ENCODE data around the gene ABCA3.

ABCA3 gene

GRCh38 chr16:2331199-2331930 lies 9.2 kb downstream of the ABCA3 start:
- Histone ChIP-seq H3K4me3 (replicated peaks; ENCODE audit: insufficient read depth, low read length) (no peak overlapping the region), H3K27ac (replicated peaks) (no peak overlapping the region), H3K27me3 (ENCODE audit: insufficient read depth, poor library complexity, severe bottlenecking) (peaks cover 5% of the 10 kb centered on the region)
- DNase-seq (ENCODE audit: low read depth in 1 of 2, low spot score in 1 of 2), result no peak
- TF ChIP-seq SPI1 (IDR thresholded peaks at IDR 0.05; ENCODE audit: borderline replicate concordance, low read depth), result no peak
- TF ChIP-seq GABPA (IDR thresholded peaks at IDR 0.05; ENCODE audit: low read depth), result no peak
- TF ChIP-seq POLR2AphosphoS5 (IDR thresholded peaks at IDR 0.05; ENCODE audit: low read depth), result no peak
- no peak for TF ChIP-seq REST (IDR thresholded peaks at IDR 0.05; ENCODE audit: insufficient replicate concordance, low read depth)
- no peak for TF ChIP-seq CTCF (IDR thresholded peaks at IDR 0.05; ENCODE audit: insufficient read depth, low read length)

- peaks cover 5% of the 10 kb centered on the region for H3K27me3 ChIP-seq (ENCODE audit: insufficient read depth, poor library complexity, severe bottlenecking)
- no peak overlapping the region for H3K4me3 ChIP-seq (replicated peaks; ENCODE audit: insufficient read depth, low read length)
- DNase-seq (ENCODE audit: low read depth in 1 of 2, low spot score in 1 of 2), result no peak
- TF ChIP-seq REST (IDR thresholded peaks at IDR 0.05; ENCODE audit: insufficient replicate concordance, low read depth) (no peak), GABPA (IDR thresholded peaks at IDR 0.05; ENCODE audit: low read depth) (no peak), POLR2AphosphoS5 (IDR thresholded peaks at IDR 0.05; ENCODE audit: low read depth) (no peak), SPI1 (IDR thresholded peaks at IDR 0.05; ENCODE audit: borderline replicate concordance, low read depth) (no peak), CTCF (IDR thresholded peaks at IDR 0.05; ENCODE audit: insufficient read depth, low read length) (no peak)
- no peak overlapping the region for H3K27ac ChIP-seq (replicated peaks)
Observed at GRCh38 chr16:2329532-2329931, 11.0 kb downstream of the ABCA3 start.

GRCh38 chr16:2328428-2328827 lies 12.1 kb downstream of the ABCA3 start:
- TF ChIP-seq SPI1 (IDR thresholded peaks at IDR 0.05; ENCODE audit: borderline replicate concordance, low read depth) (no peak), POLR2AphosphoS5 (IDR thresholded peaks at IDR 0.05; ENCODE audit: low read depth) (no peak), CTCF (IDR thresholded peaks at IDR 0.05; ENCODE audit: insufficient read depth, low read length) (no peak), GABPA (IDR thresholded peaks at IDR 0.05; ENCODE audit: low read depth) (no peak), REST (IDR thresholded peaks at IDR 0.05; ENCODE audit: insufficient replicate concordance, low read depth) (no peak)
- no peak overlapping the region for H3K27ac ChIP-seq (replicated peaks)
- H3K27me3 ChIP-seq (ENCODE audit: insufficient read depth, poor library complexity, severe bottlenecking), result peaks cover 5% of the 10 kb centered on the region
- H3K4me3 ChIP-seq (replicated peaks; ENCODE audit: insufficient read depth, low read length), result no peak overlapping the region
- no peak for DNase-seq (ENCODE audit: low read depth in 1 of 2, low spot score in 1 of 2)
